ENCODE measurements around the gene IGF2BP2. TPM values are rescaled to one million over a fixed set of nuclear protein-coding genes. Genes with fewer than 3 reads are reported as not detected.

Gene IGF2BP2
- total RNA-seq, 1 donor from 2014 or later = 9.8 TPM

GRCh38 chr3:185865247-185865646, 40.4 kb upstream of the IGF2BP2 start:
- TF ChIP-seq POLR2AphosphoS5 (IDR thresholded peaks at IDR 0.05; ENCODE audit: insufficient read depth in 1 of 2, low read depth in 1 of 2) (no peak), POLR2A (IDR thresholded peaks at IDR 0.05) (no peak)
- TF ChIP-seq, protein P1, sequence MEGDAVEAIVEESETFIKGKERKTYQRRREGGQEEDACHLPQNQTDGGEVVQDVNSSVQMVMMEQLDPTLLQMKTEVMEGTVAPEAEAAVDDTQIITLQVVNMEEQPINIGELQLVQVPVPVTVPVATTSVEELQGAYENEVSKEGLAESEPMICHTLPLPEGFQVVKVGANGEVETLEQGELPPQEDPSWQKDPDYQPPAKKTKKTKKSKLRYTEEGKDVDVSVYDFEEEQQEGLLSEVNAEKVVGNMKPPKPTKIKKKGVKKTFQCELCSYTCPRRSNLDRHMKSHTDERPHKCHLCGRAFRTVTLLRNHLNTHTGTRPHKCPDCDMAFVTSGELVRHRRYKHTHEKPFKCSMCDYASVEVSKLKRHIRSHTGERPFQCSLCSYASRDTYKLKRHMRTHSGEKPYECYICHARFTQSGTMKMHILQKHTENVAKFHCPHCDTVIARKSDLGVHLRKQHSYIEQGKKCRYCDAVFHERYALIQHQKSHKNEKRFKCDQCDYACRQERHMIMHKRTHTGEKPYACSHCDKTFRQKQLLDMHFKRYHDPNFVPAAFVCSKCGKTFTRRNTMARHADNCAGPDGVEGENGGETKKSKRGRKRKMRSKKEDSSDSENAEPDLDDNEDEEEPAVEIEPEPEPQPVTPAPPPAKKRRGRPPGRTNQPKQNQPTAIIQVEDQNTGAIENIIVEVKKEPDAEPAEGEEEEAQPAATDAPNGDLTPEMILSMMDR (IDR thresholded peaks at IDR 0.05) = no peak
- intact Hi-C loops (cut with DNase I) = no loop called here
- Histone ChIP-seq H3K4me1 (no peaks in the 10 kb centered on the region), H3K27ac (no peak overlapping the region), H3K4me3 (no peak overlapping the region), H3K9me3 (no peaks in the 10 kb centered on the region), H3K27me3 (no peaks in the 10 kb centered on the region), H3K36me3 (no peaks in the 10 kb centered on the region)
- DNase-seq (ENCODE audit: extremely low spot score in 2 of 2) = no peak

- H3K4me1 ChIP-seq = no peaks in the 10 kb centered on the region
- no peaks in the 10 kb centered on the region for H3K36me3 ChIP-seq
- no peaks in the 10 kb centered on the region for H3K27me3 ChIP-seq
- DNase-seq (ENCODE audit: extremely low spot score in 2 of 2) = no peak
- H3K4me3 ChIP-seq = no peak overlapping the region
- H3K9me3 ChIP-seq = no peaks in the 10 kb centered on the region
- no peak for TF ChIP-seq POLR2AphosphoS5 (IDR thresholded peaks at IDR 0.05; ENCODE audit: insufficient read depth in 1 of 2, low read depth in 1 of 2)
- no peak for TF ChIP-seq POLR2A (IDR thresholded peaks at IDR 0.05)
- TF ChIP-seq, protein P1 (IDR thresholded peaks at IDR 0.05) = no peak
- intact Hi-C loops (cut with DNase I) = no loop called here
- H3K27ac ChIP-seq = no peak overlapping the region
Observed at GRCh38 chr3:185864767-185865166, 39.9 kb upstream of the IGF2BP2 start.

DNA sequence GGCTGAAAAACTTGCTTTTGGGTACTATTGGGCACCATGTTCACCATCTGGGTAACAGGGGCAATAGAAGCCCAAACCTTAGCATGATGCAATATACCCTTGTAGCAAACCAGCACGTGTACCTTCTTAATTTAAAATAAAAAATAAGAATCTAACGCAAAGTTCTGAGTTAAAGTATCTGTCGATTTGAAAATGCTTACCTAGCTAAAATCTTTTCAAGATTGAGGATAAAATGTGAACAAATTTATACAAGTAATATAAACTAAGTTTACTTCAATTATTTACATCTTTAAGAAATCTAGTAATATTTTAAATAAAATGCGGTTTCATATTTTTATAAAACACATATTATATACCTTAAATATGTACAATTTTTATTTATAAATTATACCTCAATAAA, 38.1 kb upstream of the IGF2BP2 start:
- no peak for DNase-seq (ENCODE audit: extremely low spot score in 2 of 2)
- H3K27ac ChIP-seq = no peak overlapping the region
- intact Hi-C loops (cut with DNase I) = no loop called here
- no peaks in the 10 kb centered on the region for H3K27me3 ChIP-seq
- no peak overlapping the region for H3K4me3 ChIP-seq
- no peaks in the 10 kb centered on the region for H3K4me1 ChIP-seq
- H3K36me3 ChIP-seq = no peaks in the 10 kb centered on the region
- no peaks in the 10 kb centered on the region for H3K9me3 ChIP-seq
- TF ChIP-seq POLR2AphosphoS5 (IDR thresholded peaks at IDR 0.05; ENCODE audit: insufficient read depth in 1 of 2, low read depth in 1 of 2) = no peak

- H3K4me1 ChIP-seq = no peaks in the 10 kb centered on the region
- TF ChIP-seq POLR2AphosphoS5 (IDR thresholded peaks at IDR 0.05; ENCODE audit: insufficient read depth in 1 of 2, low read depth in 1 of 2) (no peak), POLR2A (IDR thresholded peaks at IDR 0.05) (no peak)
- TF ChIP-seq, protein P1 (IDR thresholded peaks at IDR 0.05) = no peak
- DNase-seq (ENCODE audit: extremely low spot score in 2 of 2) = no peak
- no peak overlapping the region for H3K4me3 ChIP-seq
- no peaks in the 10 kb centered on the region for H3K27me3 ChIP-seq
- no peaks in the 10 kb centered on the region for H3K36me3 ChIP-seq
- intact Hi-C loops (cut with DNase I) = no loop called here
- no peak overlapping the region for H3K27ac ChIP-seq
- H3K9me3 ChIP-seq = no peaks in the 10 kb centered on the region
Observed at GRCh38 chr3:185859294-185859972, 34.6 kb upstream of the IGF2BP2 start.

- no peaks in the 10 kb centered on the region for H3K9me3 ChIP-seq
- no peak for DNase-seq (ENCODE audit: extremely low spot score in 2 of 2)
- H3K27ac ChIP-seq = no peak overlapping the region
- H3K4me3 ChIP-seq = no peak overlapping the region
- no peaks in the 10 kb centered on the region for H3K27me3 ChIP-seq
- TF ChIP-seq, protein P1 (IDR thresholded peaks at IDR 0.05) = no peak
- TF ChIP-seq POLR2AphosphoS5 (IDR thresholded peaks at IDR 0.05; ENCODE audit: insufficient read depth in 1 of 2, low read depth in 1 of 2) = no peak
- no peak for TF ChIP-seq POLR2A (IDR thresholded peaks at IDR 0.05)
- intact Hi-C loops (cut with DNase I) = no loop called here
- H3K36me3 ChIP-seq = no peaks in the 10 kb centered on the region
- no peaks in the 10 kb centered on the region for H3K4me1 ChIP-seq
Observed at GRCh38 chr3:185858502-185859225, 33.8 kb upstream of the IGF2BP2 start.
